ENCODE results near the gene MED27.

DNA sequence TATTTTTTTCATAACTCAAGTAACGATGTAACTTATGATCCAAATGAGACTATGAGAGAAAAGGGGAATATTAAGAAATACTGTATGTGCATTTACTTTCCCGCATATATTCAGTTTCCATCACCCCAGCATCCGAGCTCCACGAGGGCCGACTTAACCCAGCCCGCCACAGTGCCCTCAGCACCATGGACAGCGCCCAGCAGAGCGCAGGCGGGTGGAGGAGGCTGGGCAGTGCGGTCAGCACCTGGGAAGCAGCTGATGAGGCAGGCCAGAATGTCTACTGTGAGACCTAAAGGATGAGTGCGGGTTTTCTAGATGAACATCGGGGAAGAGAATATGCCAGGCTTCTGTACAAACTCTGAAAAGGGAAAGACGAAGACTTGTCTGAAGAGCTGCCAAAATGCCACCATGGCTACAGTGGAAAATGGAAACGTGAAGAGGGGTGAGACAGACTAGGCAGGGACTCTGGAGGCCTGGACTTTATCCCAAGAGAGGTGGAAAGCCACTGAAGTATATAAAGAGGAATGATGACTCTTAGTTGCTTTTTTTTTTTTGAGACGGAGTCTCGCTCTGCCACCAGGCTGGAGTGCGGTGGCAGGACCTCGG lies 34.5 kb upstream of the MED27 start:
- TF ChIP-seq YY1 (IDR thresholded peaks at IDR 0.05; ENCODE audit: insufficient read depth, insufficient read length) (no peak), SUZ12 (IDR thresholded peaks at IDR 0.05; ENCODE audit: extremely low read depth, insufficient read depth, insufficient read length) (no peak), ZNF274 (IDR thresholded peaks at IDR 0.05; ENCODE audit: low read depth, low read length) (no peak)

Data from NT2/D1 (cell line).